Heart right ventricle (tissue), 16 donors: ENCODE data around the gene TFAP2C. TPM values are rescaled to one million over a fixed set of nuclear protein-coding genes. Genes with fewer than 3 reads are reported as not detected.

Source experiments
- ATAC-seq, 8 donors: fragments of 200-7000 bp; cut with Tn5 transposase; one replicate each; pipeline ENCODE4 v1.9.1; 2020; ENCODE audit warnings: mild to moderate bottlenecking in 8 of 8, moderate library complexity in 8 of 8, moderate number of reproducible peaks in 1 of 8
- DNase-seq, 2 donors: peaks; one replicate each; pipeline ENCODE4 v3.0.0-alpha.2; 2020
- H3K27ac ChIP-seq, 10 donors: fragments of 200-600 bp; sonication (generic) in 2 of 10; one replicate each; pipeline versions ENCODE4 v1.5.0 to v1.8.0; 2020 to 2022; ENCODE audit warnings: mild to moderate bottlenecking in 3 of 10
- H3K27me3 ChIP-seq, 7 donors: fragments of 200-600 bp; one replicate each; pipeline ENCODE4 v1.8.0; 2021 to 2022; ENCODE audit warnings: mild to moderate bottlenecking in 2 of 7
- H3K36me3 ChIP-seq, 9 donors: fragments of 200-600 bp; sonication (generic) in 1 of 9; one replicate each; pipeline versions ENCODE4 v1.5.0 to v1.8.0; 2020 to 2022; ENCODE audit warnings: mild to moderate bottlenecking in 2 of 9
- H3K4me1 ChIP-seq, 9 donors: fragments of 200-600 bp; sonication (generic) in 1 of 9; one replicate each; pipeline versions ENCODE4 v1.5.0 to v1.8.0; 2020 to 2022; ENCODE audit warnings: mild to moderate bottlenecking in 4 of 9
- H3K4me3 ChIP-seq, 10 donors: fragments of 200-600 bp; sonication (generic) in 2 of 10; one replicate each; pipeline versions ENCODE4 v1.5.0 to v1.8.0; 2020 to 2022; ENCODE audit warnings: mild to moderate bottlenecking in 7 of 10, moderate library complexity in 2 of 10
- H3K9me3 ChIP-seq, 11 donors: fragments of 200-600 bp in 10 of 11; sonication (generic) in 2 of 11; one replicate each; pipeline versions ENCODE4 v1.5.0 to v1.8.0; 2013 to 2022; ENCODE audit warnings: mild to moderate bottlenecking in 2 of 11, control low read depth in 1 of 11, moderate library complexity in 1 of 11
- WGBS, 2 donors: extraction: QIAGEN DNeasy Blood & Tissue Kit; methylation state at CpG; one replicate each; pipeline ENCODE4 v1.1.7; 2013; ENCODE audit warnings: inconsistent platforms in 1 of 2; 5-methylcytosine and 5-hydroxymethylcytosine counted together
- intact Hi-C, 10 donors: fragments of 100-400 bp; cut with DNase I; formaldehyde crosslinking; loops; one replicate each; pipeline versions ENCODE4 v1.11.1 to v1.14.2; 2022
- polyA plus RNA-seq, 2 donors: library from polyadenylated mRNA; stranded (reverse); fragments of 200-250 nt; gene quantifications; one replicate each; pipeline ENCODE4 v1.2.3, GENCODE V29; 2013
- total RNA-seq, 10 donors: library from RNA; stranded (reverse); fragmentation: NEBNext Ultra II Directional in 3 of 10; extraction: Animal tissue kit (Norgen Biotek cat#: 25700) in 3 of 10; gene quantifications; one replicate each; pipeline versions ENCODE4 v1.2.1 to v1.2.4, GENCODE V29; 2021 to 2023
- TF ChIP-seq, protein P1 (sequence below), 9 donors: fragments of 200-600 bp; sonication (generic) in 2 of 9; IDR thresholded peaks; one replicate each; pipeline versions ENCODE4 v1.5.0 to v1.8.0; 2021 to 2022; ENCODE audit warnings: antibody characterized with exemption in 9 of 9, mild to moderate bottlenecking in 5 of 9, moderate library complexity in 1 of 9
- donor health status: Arrhythmogenic right ventricular cardiomyopathy.
- donor health status: ischemic (EF 13 %, LVEDD 7.1; RV severe dilation, severe dysfunction).
- donor health status: healthy with polysubstance abuse.
- donor health status: DM: no; HTN: yes; CAD: no.
- donor health status: DM: no; HTN: no; CAD: no.
- donor health status: ischemic (EF 25% LVEDD 6.9; RV normal size, moderate dysfunction).
- donor health status: ischemic (EF 25% LVEDD 5.7; RV mildly dilated, moderate dysfunction).
- donor health status: healthy.
- donor health status: DM: yes; HTN: yes; CAD: no.
- donor health status: Ischemic cardiomyopathy.
- donor health status: ischemic (EF 35%, LVEDD 5.7; RV mildly dilated, moderate dysfunction).
- donor health status: nonischemic (EF 11% LVEDD 7.7; RV severe dilation, severe dysfunction).
- donor health status: DM: yes; HTN: yes; CAD: no.
- donor health status: PGD.
- donor health status: ischemic (EF 29% LVEDD 5.4; RV normal size, mild dysfunction).
- donor health status: nonischemic (EF 23%, LVEDD 6.1; RV moderate dilation, normal function).

The TFAP2C gene
- total and polyA plus RNA-seq, 12 donors, result 0.03 to 0.49 (median 0.14) TPM; not detected in 2

DNA sequence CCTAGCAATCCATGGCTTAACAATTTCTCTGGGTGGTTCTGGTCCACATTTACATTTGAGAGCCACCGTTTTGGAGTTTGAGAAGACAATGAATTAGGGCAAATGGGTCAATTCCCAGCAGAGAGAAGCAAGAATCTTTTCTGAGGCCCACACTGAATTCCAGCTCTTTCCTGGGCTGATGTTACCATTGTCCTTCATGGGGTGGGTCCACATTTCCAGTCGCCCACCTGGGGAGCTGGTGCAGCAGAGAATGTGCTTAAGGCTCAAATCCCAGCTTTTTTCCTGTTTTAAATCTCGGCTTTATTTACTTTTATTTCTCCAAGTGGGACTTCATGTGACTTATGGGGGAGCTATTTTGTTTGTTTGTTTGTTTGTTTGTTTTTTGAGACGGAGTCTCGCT is 44.2 kb upstream of the TFAP2C start:
- intact Hi-C loops, result no loop called here

GRCh38 chr20:56587307-56588041 is 41.6 kb upstream of the TFAP2C start:
- H3K36me3 ChIP-seq, result no peaks in the 10 kb centered on the region
- no peaks in the 10 kb centered on the region for H3K4me1 ChIP-seq
- no peaks in the 10 kb centered on the region for H3K27me3 ChIP-seq
- H3K27ac ChIP-seq, result no peak overlapping the region
- DNase-seq, result no peak
- TF ChIP-seq, protein P1, sequence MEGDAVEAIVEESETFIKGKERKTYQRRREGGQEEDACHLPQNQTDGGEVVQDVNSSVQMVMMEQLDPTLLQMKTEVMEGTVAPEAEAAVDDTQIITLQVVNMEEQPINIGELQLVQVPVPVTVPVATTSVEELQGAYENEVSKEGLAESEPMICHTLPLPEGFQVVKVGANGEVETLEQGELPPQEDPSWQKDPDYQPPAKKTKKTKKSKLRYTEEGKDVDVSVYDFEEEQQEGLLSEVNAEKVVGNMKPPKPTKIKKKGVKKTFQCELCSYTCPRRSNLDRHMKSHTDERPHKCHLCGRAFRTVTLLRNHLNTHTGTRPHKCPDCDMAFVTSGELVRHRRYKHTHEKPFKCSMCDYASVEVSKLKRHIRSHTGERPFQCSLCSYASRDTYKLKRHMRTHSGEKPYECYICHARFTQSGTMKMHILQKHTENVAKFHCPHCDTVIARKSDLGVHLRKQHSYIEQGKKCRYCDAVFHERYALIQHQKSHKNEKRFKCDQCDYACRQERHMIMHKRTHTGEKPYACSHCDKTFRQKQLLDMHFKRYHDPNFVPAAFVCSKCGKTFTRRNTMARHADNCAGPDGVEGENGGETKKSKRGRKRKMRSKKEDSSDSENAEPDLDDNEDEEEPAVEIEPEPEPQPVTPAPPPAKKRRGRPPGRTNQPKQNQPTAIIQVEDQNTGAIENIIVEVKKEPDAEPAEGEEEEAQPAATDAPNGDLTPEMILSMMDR (IDR thresholded peaks at IDR 0.05), result no peak
- WGBS, 2 donors, result 42 to 57% methylated on average over 7 of the region's 7 CpGs
- H3K4me3 ChIP-seq, result no peak overlapping the region
- no peak for ATAC-seq
- H3K9me3 ChIP-seq, result no peaks in the 10 kb centered on the region
- intact Hi-C loops, result no loop called here

More for the DNA sequence above, 44.2 kb upstream of the TFAP2C start:
- no peak for ATAC-seq
- 83 to 85% methylated on average over 5 of the region's 5 CpGs for WGBS, 2 donors
- H3K27ac ChIP-seq, result no peak overlapping the region
- DNase-seq, result no peak
- TF ChIP-seq, protein P1 (IDR thresholded peaks at IDR 0.05), result no peak
- peaks cover 0 to 13% (median 5%) of the 10 kb centered on the region in 7 donors for H3K27me3 ChIP-seq
- no peaks in the 10 kb centered on the region for H3K4me1 ChIP-seq
- no peaks in the 10 kb centered on the region for H3K9me3 ChIP-seq
- no peak overlapping the region for H3K4me3 ChIP-seq
- no peaks in the 10 kb centered on the region for H3K36me3 ChIP-seq

- intact Hi-C loops, result no loop called here
- TF ChIP-seq, protein P1 (IDR thresholded peaks at IDR 0.05), result no peak
- Histone ChIP-seq H3K36me3 (no peaks in the 10 kb centered on the region), H3K9me3 (no peaks in the 10 kb centered on the region), H3K27ac (no peak overlapping the region), H3K4me3 (no peak overlapping the region), H3K27me3 (no peaks in the 10 kb centered on the region), H3K4me1 (no peaks in the 10 kb centered on the region)
- ATAC-seq (no peak), DNase-seq (no peak)
- 76 to 90% methylated on average over 3 of the region's 3 CpGs for WGBS, 2 donors
These were observed 40.1 kb upstream of the TFAP2C start for GRCh38 chr20:56588996-56589395.

GRCh38 chr20:56589633-56590032 is 39.5 kb upstream of the TFAP2C start:
- WGBS, 2 donors, result 81 to 86% methylated on average over 5 of the region's 5 CpGs
- H3K36me3 ChIP-seq, result no peaks in the 10 kb centered on the region

More at GRCh38 chr20:56589633-56590032, 39.5 kb upstream of the TFAP2C start:
- H3K4me3 ChIP-seq, result no peak overlapping the region
- intact Hi-C loops, result no loop called here
- no peaks in the 10 kb centered on the region for H3K4me1 ChIP-seq
- no peaks in the 10 kb centered on the region for H3K9me3 ChIP-seq
- no peaks in the 10 kb centered on the region for H3K27me3 ChIP-seq
- ATAC-seq (no peak), DNase-seq (no peak)
- no peak overlapping the region for H3K27ac ChIP-seq
- TF ChIP-seq, protein P1 (IDR thresholded peaks at IDR 0.05), result no peak
